Right ventricle myocardium inferior (tissue), 1 donor: ENCODE results near the gene ARHGAP30. TPM values are rescaled to one million over a fixed set of nuclear protein-coding genes. Genes with fewer than 3 reads are reported as not detected.
"Not testable (repeated sequence)": the region's sequence is repeated elsewhere in the genome, so short reads cannot be mapped to it uniquely, and the experiment has no call there.

ENCODE experiments used
- ATAC-seq: fragments of 200-7000 bp; cut with Tn5 transposase; one replicate; pipeline ENCODE4 v1.9.1; 2020; ENCODE audit warnings: mild to moderate bottlenecking, moderate library complexity
- DNase-seq: peaks from one replicate; pipeline ENCODE4 v3.0.0; 2021; ENCODE audit errors: missing footprints
- intact Hi-C: fragments of 100-400 bp; cut with DNase I; formaldehyde crosslinking; loops from one replicate; pipeline ENCODE4 v1.11.0; 2022
- total RNA-seq: library from RNA; stranded (reverse); fragmentation: NEBNext Ultra II Directional; extraction: Animal tissue kit (Norgen Biotek cat#: 25700); gene quantifications from one replicate; pipeline ENCODE4 v1.2.1, GENCODE V29; 2021
- donor health status: DM: no; HTN: yes; CAD: no; lungs with severe emphysema.

ARHGAP30 gene
- total RNA-seq, 1 donor from 2014 or later, result 3.7 TPM

DNA sequence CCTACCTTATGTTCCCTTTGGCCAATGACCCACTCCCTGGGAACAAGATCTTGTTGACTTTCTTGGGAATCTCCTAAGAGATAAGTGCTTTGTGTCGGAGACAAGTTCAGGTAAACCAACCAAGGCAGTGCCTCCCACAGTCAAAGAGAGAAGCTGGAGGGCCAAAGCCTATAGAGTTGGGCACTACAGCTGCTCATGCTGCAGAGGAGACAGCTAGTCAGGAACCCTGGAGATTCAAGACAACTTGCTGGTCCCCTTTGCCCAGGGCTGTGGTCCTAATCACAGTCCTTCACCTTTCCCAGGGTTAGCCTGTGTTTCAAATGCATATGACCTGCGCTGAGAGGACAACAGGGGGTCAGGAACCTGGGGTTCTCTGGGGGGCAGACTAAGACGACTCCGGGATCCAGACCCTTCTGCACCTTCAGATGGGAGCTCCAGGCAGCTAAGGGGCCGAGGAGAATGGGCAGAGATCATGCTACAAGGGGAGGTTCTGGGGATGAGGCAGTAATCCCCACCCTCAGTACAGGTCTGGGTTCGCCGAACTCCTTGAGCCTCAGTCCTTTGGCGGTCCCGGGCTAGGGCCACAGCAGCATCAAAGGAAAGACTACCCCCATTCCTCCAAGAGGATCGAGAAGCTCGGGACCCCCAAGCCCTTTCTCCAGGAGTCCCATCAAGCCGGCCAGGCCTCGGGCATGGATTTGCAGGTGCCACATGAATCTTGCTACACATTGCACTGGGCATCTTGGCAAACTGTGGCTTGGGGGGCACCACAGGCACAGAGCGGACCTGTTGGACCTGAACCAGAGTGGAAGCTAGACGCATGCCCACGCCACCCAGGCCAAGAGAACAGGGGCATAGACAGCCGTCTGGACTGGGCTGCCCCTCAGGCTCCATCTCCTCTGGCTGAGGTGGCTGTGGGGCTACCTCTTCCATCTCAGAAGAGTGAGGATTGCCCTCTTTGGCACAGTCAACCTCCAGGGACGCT lies 22.0 kb downstream of the ARHGAP30 start:
- intact Hi-C loops, result loop anchor here (5.0 kb wide), 1 partner anchor 85 kb away; the partner anchor contains the start of gene DEDD
- DNase-seq (no peak), ATAC-seq (no peak)

DNA sequence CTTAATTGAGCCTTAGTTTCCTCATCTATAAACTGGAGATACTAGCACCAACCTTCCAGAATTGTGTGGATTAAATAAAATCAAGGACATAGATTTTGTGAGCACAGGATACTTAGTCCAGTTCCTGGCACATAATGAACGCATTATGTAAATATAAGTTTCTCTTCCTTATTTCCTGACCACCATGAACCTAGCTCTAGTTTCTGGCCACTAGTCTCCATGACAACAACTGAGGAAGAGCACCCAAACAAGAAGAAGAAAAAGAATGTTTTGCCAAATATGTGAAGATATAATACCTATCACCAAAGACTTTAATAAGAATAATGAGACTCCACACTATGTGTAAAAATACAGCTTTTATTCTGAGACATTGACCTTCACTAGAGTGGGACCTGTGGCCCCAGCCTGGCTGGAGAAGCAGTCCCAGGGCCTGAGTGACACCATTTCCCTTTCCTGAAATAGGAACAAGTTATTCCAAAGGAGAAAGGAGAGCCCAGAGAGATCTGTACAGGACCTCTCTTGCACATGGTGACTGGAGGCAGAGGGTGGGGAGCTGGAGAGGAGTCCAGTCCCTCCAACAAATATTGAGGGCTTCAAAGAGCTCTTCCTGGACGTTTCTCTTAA lies 23.0 kb downstream of the ARHGAP30 start:
- no peak for DNase-seq
- ATAC-seq, result no peak
- intact Hi-C loops, result loop anchor here (1.0 to 5.0 kb wide), 2 partner anchors 51 to 86 kb away; partner anchors contain the start of gene DEDD

DNA sequence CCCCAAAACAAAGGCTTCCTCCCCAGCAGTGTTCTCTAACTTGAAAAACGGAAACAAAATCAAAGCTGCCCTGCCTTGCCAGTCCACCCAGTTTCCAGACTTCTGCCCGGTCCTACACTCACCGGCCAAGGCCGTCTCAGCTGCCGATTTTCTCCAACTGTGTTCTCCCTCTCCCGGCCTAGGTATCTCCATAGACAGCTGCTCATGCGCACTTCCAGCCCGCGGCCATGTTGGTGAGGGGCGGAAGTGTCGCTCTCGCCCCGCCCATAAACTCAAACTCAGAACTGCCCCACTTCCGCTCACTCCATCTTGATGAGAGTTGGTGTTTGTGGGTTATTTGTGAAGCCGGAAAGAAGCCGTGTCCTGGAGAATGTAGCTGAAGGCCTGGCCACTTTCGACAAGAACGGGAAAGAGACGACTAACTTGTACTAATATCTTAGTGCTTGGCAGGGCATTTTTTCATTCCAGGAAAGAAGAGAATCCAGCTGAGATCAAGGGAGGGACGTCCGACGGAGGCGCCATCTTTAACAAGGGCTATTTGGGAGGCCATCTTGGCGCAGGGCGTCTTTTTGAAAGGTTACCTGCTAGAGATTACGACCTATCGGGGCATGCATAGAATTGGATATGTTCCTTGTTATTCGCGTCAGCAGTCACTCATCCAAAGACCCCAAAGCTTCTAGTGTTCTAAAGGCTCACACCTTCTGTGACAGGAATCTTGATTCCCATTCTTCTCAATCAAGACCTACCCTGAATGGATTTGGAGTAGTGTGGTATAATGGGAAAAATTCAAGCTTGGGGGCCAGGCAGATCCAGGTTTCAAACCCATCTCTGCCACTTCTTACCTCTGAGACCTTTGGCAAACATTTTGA lies 23.7 kb downstream of the ARHGAP30 start, which contains the start of gene USF1:
TSS of gene USF1 (minus strand) at position 242 of the 869 bp plus-strand sequence. CDS start 2,702 bp downstream, outside the sequence.
- intact Hi-C loops, result loop anchor here (1.0 to 5.0 kb wide), 3 partner anchors 49 to 86 kb away; partner anchors contain the start of gene DEDD
- peak; percentile 96 for DNase-seq
- ATAC-seq, result peak; percentile 98

DNA sequence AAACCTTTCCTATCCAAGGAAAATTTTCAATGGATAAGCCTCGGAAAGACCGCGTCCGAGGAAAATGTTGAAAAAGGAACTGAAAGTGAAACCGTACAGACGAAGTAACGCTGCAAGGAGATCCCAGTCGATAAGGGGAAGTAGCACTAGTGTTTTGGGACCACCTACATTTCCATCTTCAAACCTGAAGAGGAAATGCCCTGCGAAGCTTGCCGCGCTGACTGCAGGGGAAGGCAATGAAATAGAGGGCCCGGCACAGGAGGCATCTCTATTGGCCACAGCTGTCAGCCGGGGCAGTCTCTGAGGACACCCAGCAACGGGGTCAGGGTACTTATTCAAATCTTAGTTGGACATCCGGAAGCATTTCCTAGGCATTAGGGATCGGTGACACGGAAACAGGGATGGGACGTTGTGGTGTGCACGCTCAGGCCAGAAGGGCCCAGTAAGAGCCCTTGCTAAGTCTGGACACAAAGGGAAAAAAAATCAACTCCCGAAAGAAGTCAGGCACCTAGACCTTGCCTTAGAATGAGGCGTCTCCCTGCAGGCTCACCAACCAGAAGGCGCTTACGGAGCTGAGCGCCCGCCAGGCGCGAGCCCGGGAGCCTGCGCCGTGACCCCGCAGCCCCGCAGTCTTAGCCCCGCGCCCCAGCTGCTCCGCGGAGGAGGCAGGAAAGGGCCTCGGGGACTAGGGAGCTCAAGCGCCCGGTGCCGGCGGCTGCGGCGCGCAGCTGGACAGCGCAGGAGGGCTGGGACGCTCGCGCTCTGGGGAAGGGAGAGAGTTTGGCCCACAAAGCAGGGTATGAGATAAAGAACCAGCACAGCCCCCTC lies 24.6 kb downstream of the ARHGAP30 start:
- peak; percentile 61 for ATAC-seq
- DNase-seq, result peak; percentile 86
- intact Hi-C loops, result loop anchor here (2.0 to 5.0 kb wide), 3 partner anchors 48 to 87 kb away; partner anchors contain the start of genes DEDD, NIT1 and PFDN2

DNA sequence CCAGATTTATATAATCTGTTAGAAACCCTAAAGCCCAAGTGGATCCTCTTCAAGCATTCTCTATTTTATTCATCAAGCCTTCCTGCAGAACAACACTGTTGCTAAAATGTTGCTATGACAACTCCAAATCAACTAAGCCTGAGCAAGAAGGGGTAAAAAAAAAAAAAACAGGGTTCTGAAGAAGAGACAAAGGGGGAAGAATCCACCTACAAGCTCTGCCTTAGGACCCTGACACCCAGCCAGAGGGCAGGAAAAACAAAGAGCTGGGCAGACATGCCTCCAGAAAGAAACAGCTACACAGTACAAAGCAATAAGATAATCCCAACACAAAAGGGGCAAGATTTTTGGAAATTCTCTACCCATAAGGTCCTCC lies 25.2 kb downstream of the ARHGAP30 start:
- no peak for DNase-seq
- ATAC-seq, result no peak
- intact Hi-C loops, result loop anchor here (2.0 to 5.0 kb wide), 2 partner anchors 48 to 73 kb away; partner anchors contain the start of genes NIT1 and PFDN2

DNA sequence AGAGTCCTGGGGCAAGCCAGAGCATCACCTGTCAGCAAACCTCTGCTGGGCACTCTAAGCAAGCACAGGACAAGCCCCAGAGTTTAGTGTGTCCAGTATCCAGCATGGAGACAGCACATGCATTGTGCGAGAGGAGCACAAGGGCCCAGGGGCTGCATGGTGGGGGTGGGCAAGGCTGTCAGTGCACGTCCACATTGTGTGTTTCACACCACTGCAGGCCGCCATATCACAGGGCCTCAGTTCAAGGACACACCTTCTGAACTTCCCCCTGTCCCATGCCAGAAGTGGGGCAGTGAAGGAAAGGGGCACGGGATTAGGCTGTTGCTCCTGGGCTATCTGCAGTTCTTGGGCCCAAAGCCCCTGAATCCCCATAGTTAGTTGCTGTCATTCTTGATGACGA lies 30.1 kb downstream of the ARHGAP30 start:
- ATAC-seq (no peak), DNase-seq (no peak)
- intact Hi-C loops, result no loop called here

DNA sequence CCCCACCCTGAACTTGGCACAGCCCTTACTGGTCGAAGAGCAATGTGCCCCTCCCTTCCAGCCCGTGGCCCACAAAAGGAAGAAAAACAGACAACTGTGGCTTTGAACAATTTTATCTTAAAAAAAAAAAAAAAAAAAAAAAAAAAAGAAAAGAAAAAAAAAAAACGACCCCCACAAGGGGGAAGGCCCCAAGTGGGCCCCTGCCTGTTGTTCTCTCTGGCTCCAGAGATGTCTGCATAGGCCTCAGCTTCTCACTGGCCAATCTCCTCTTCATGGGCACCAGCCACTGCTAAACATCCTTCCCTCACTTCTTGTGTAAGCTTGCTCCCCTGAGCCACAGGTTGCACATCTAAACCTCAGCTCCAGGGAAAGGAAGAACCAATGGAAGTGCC lies 30.5 kb downstream of the ARHGAP30 start:
- ATAC-seq (no peak), DNase-seq (no peak)
- intact Hi-C loops, result no loop called here

DNA sequence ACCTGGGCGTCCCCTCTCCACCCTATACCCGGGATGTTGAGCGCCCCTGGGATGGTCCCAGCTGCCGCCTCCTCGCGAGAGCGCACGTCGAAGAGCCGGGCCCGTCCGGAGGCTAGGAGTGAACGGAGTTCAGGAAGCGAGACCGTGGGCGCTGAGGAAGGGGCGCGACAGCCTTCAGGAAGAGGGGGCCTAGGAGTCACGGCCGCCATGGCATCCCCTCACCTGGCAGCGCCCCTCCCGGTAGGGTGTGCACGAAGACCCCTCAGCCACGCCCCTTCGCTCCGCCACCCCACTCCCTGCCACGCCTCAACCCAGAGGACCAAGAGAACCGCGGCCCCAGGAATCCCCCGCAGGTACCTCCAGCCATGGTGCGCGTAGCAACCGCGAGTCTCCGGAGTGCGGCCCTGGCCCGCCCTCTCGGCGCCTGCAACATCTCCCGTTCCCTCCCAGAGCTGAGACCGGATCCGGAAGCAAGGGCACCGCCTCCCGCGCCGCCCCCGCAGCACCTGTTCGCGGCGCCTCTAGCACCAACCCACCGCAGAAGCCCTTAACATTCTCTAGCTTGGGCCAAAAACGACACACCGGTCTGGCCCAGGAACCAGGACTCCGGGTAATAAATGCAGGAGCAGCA lies 31.1 kb downstream of the ARHGAP30 start, which contains the start of gene TSTD1:
TSS of gene TSTD1 (minus strand) at position 442 of the 631 bp plus-strand sequence. CDS start at position 367, 75 bp downstream.
- ATAC-seq, result peak; percentile 78
- DNase-seq, result peak; percentile 85
- intact Hi-C loops, result no loop called here

DNA sequence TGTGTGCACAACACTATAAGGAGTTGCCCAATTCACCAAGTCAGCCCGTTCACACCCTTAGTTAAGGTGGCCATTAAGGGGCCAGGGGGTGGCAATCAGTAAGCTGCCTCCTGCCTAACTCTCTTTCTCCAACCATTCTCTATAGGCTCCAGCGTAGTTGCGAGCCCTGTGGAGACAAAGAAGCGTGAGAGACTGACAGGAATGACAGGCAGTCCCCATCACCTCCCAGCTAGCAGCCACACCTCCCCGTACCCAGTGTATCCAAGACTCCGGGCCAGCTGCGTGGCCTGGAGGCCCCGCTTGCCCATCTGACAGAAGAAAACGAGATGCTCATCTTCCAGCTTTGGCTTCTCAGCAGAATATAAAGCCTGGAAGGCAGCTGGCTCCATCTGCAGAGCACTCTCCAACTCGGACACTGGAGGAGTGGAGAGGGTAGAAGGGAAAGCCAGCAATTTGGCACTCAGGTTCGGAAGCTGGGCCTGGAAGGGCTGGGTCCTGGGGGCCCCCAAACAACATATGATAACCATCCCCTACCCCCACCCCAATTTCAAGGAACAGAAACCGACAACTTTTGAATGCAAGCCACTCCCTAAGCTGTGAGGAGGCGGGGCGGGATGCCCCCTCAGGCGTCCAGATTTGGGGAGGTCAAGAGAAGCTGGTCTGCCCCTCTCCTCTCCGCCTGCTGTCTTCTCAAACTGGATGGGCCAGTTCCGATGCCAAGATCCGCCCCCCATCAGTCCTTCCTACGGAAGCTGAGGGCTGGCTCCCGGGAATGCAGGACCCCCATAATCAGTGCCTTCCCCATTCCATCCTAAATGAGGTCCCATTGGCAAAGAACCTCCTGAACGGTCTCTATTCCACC lies 31.8 kb downstream of the ARHGAP30 start:
- no peak for DNase-seq
- peak; percentile 6 for ATAC-seq
- intact Hi-C loops, result no loop called here

DNA sequence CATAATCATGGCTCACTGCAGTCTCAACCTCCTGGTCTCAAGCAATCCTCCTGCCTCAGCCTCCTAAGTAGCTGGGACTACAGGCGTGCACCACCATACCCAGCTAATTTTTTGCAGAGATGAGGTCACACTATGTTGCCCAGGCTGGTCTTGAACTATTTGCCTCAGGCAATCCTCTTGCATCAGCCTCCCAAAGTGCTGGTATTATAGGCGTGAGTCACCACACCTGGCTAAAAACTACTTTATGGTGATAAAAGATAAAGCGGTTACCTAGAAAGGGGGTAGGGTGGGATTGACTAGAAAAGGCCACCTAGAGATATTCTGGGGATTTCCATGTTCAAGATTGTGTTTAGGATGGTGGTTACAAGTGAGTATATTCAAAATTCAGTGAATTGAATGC lies 35.9 kb downstream of the ARHGAP30 start:
- ATAC-seq, result no peak
- intact Hi-C loops, result no loop called here

DNA sequence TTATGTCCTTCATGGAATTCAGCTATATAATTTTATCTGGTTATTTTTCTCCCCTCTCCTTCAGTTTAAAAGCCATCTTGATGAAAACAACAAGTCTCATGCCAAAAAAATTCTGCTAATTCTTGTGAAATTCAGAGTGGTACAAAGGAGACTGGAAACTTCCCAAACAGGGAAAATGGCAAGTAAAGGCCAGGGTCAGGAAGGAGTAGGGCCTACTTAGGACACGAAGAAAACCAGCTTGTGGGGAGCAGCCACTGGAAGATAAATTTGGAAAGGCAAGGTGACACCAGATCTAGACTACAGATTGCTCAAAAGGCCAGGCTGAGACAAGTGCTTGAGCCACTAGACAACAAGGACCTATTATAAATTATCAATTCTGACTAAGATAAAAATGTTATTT lies 37.3 kb downstream of the ARHGAP30 start:
- ATAC-seq, result no peak
- intact Hi-C loops, result no loop called here
- no peak for DNase-seq

More for the DNA sequence above, 35.9 kb downstream of the ARHGAP30 start:
- DNase-seq, result no peak

DNA sequence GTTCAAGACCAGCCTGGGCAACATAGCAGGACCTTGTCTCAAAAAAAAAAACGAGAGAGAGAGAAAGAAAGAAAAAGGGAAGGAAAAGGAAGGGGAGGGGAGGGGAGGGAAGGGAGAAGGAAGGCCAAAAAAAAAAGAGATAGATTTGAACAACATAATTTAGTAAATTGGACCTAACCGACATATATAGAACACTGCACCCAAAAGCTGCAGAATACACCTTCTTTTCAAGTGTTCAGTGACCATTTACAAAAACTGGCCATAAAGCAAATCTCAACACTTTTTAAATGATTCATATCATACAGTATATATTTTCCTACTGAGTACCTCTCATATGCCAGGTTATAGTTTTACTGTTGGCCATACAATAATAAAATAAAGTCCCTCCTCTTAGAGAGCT lies 37.8 kb downstream of the ARHGAP30 start:
- DNase-seq, result no peak
- intact Hi-C loops, result no loop called here
- no peak for ATAC-seq

DNA sequence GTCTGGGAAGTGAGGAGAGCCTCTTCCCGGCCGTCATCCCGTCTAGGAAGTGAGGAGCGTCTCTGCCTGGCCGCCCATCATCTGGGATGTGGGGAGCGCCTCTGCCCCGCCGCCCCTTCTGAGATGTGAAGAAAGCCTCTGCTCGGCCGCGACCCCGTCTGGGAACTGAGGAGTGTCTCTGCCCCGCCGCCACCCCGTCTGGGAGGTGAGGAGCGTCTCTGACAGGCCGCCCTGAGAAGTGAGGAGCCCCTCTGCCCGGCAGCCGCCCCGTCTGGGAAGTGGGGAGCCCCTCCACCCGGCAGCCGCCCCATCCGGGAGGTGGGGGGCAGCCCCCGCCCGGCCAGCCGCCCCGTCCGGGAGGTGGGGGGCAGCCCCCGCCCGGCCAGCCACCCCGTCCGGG lies 40.2 kb downstream of the ARHGAP30 start:
- intact Hi-C loops, ATAC-seq, DNase-seq: not testable (repeated sequence)

DNA sequence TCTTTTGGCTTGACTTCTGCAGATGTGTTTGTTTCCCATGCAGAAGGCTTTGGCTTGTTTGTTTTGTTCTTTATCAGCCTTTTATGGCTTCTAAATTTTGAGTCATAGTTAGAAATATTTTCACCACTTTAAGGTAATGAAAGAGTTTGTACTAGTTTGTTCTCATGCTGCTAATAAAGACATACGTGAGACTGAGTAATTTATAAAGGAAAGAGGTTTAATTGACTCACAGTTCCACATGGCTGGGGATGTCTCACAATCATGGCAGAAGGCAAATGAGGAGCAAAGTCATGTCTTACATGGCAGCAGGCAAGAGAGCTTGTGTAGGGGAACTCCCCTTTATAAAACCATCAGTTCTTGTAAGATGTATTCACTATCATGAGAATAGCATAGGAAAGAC lies 42.7 kb downstream of the ARHGAP30 start:
- ATAC-seq, intact Hi-C loops: not testable (repeated sequence)

DNA sequence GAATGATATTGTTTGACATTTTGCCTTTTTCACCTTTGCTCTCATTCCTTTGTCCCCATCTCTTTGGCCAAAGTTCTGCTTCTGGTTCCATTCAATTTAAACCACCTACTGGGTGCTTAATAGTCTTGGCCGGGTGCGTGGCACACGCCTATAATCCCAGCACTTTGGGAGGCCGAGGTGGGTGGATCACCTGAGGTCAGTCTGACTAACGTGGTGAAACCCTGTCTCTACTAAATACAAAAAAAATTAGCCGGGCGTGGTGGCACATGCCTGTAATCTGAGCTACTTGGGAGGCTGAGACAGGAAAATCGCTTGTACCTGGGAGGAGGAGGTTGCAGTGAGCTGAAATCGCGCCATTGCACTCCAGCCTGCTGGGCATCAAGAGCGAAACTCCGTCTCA lies 47.3 kb downstream of the ARHGAP30 start:
- intact Hi-C loops, ATAC-seq, DNase-seq: not testable (repeated sequence)

More for the DNA sequence above, 42.7 kb downstream of the ARHGAP30 start:
- not testable (repeated sequence) for DNase-seq

DNA sequence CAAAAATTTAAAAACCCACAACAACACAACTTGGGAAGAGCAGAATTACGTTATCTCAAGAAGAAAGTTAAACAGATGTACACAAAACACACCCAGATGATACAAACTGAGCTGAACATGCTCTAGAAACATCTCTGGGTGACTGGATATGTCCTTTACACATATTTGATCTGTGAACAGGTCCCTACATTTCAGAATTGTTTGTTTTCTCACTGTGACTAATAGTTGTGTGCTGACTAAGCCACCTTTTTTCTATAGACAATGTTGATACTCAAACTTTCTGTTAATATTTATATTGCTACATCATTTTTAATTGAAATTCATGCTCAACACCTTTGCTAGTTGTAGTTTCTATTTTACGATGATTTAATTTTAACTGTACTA lies 47.7 kb downstream of the ARHGAP30 start:
- DNase-seq (no peak), ATAC-seq (no peak)
- intact Hi-C loops, result no loop called here
